COLO829 (cell line): ENCODE measurements around the gene COL25A1.
"Not testable (repeated sequence)": the region's sequence is repeated elsewhere in the genome, so short reads cannot be mapped to it uniquely, and the experiment has no call there.

Experiments
- DNase-seq: peaks from one replicate; pipeline ENCODE4 v3.0.0; 2012; ENCODE audit warnings: low spot score

COL25A1 gene

GRCh38 chr4:109011241-109012026 is 291.0 kb downstream of the COL25A1 start:
- DNase-seq: no peak

- DNase-seq: no peak
These were observed 291.9 kb downstream of the COL25A1 start for GRCh38 chr4:109010521-109010920.

- no peak for DNase-seq
These were observed 292.5 kb downstream of the COL25A1 start for GRCh38 chr4:109009909-109010308.

- DNase-seq: no peak
These were observed 294.5 kb downstream of the COL25A1 start for GRCh38 chr4:109007976-109008375.

GRCh38 chr4:109005523-109005922 is 296.9 kb downstream of the COL25A1 start:
- peak; percentile 45 for DNase-seq

- no peak for DNase-seq
These were observed 298.0 kb downstream of the COL25A1 start for GRCh38 chr4:109004418-109004817.

GRCh38 chr4:109003964-109004363 is 298.5 kb downstream of the COL25A1 start:
- no peak for DNase-seq

- DNase-seq: peak; percentile 34
These were observed 310.7 kb downstream of the COL25A1 start for GRCh38 chr4:108991551-108992328.

GRCh38 chr4:108988464-108989195 is 313.8 kb downstream of the COL25A1 start:
- no peak for DNase-seq

GRCh38 chr4:108984495-108984894 is 318.0 kb downstream of the COL25A1 start:
- DNase-seq: not testable (repeated sequence)

- DNase-seq: no peak
These were observed 319.9 kb downstream of the COL25A1 start for GRCh38 chr4:108982402-108983185.

- no peak for DNase-seq
These were observed 321.8 kb downstream of the COL25A1 start for GRCh38 chr4:108980455-108981239.

GRCh38 chr4:108979759-108980158 is 322.7 kb downstream of the COL25A1 start:
- DNase-seq: no peak

- no peak for DNase-seq
These were observed 324.4 kb downstream of the COL25A1 start for GRCh38 chr4:108978066-108978465.

GRCh38 chr4:108972613-108973283 is 329.7 kb downstream of the COL25A1 start:
- no peak for DNase-seq

- no peak for DNase-seq
These were observed 331.0 kb downstream of the COL25A1 start for GRCh38 chr4:108971473-108971872.

- peak; percentile 39 for DNase-seq
These were observed 336.9 kb downstream of the COL25A1 start for GRCh38 chr4:108965472-108966076.

GRCh38 chr4:108965016-108965415 is 337.4 kb downstream of the COL25A1 start:
- DNase-seq: no peak

- no peak for DNase-seq
These were observed 338.5 kb downstream of the COL25A1 start for GRCh38 chr4:108963910-108964309.

GRCh38 chr4:108959491-108959890 is 343.0 kb downstream of the COL25A1 start:
- no peak for DNase-seq
